Retinal pigment epithelial cell (primary cell): ENCODE measurements around the gene ACSS1.

Experiments
- DNase-seq: peaks from one replicate; pipeline ENCODE4 v3.0.0-alpha.2; 2010; ENCODE audit warnings: low read depth
- H3K4me3 ChIP-seq: 2 replicates; pipeline ENCODE4 v1.5.1; 2011; ENCODE audit warnings: mild to moderate bottlenecking, low read length, control low read depth, moderate library complexity
- CTCF ChIP-seq: conservative IDR thresholded peaks from 2 replicates; pipeline ENCODE4 v1.5.1; 2011; ENCODE audit warnings: low read depth, low read length, control low read depth, inconsistent platforms

The ACSS1 gene

GRCh38 chr20:25030649-25031207 lies 27.2 kb downstream of the ACSS1 start:
- TF ChIP-seq CTCF, result no peak
- DNase-seq, result no peak
- no peak overlapping the region for H3K4me3 ChIP-seq

- DNase-seq, result no peak
- no peak overlapping the region for H3K4me3 ChIP-seq
- TF ChIP-seq CTCF, result no peak
Measured at GRCh38 chr20:25030007-25030648, 27.8 kb downstream of the ACSS1 start.

- no peak for DNase-seq
- H3K4me3 ChIP-seq, result no peak overlapping the region
- no peak for TF ChIP-seq CTCF
Measured at GRCh38 chr20:25025986-25026605, 31.8 kb downstream of the ACSS1 start.

GRCh38 chr20:25025091-25025861 lies 32.7 kb downstream of the ACSS1 start:
- TF ChIP-seq CTCF, result no peak
- H3K4me3 ChIP-seq, result no peak overlapping the region
- no peak for DNase-seq

GRCh38 chr20:25024171-25024570 lies 33.8 kb downstream of the ACSS1 start:
- no peak for DNase-seq
- TF ChIP-seq CTCF, result no peak
- no peak overlapping the region for H3K4me3 ChIP-seq

- TF ChIP-seq CTCF, result no peak
- DNase-seq, result no peak
- no peak overlapping the region for H3K4me3 ChIP-seq
Measured at GRCh38 chr20:25023356-25023755, 34.6 kb downstream of the ACSS1 start.
